Caki2 (cell line): ENCODE results near the gene VPS51. TPM values are rescaled to one million over a fixed set of nuclear protein-coding genes. Genes with fewer than 3 reads are reported as not detected.

Experiments used
- DNase-seq: peaks from one replicate; pipeline ENCODE4 v3.0.0-alpha.2; 2015; ENCODE audit warnings: low read depth
- in situ Hi-C: cut with HindIII; loops from 2 replicates; pipeline ENCODE4 v1.10.0; 2016; ENCODE audit warnings: low sequenced_read_pairs, low pct_unique_long_range_greater_than_20kb, mixed read lengths
- total RNA-seq: library from RNA; depleted of rRNA; stranded (reverse); fragments of >200 nt; shearing (Covaris generic); gene quantifications from 2 replicates; pipeline ENCODE4 v1.2.3, GENCODE V29; 2014; ENCODE audit warnings: low replicate concordance

Gene VPS51
- total RNA-seq, 1 experiment from 2014 or later = 115 TPM

DNA sequence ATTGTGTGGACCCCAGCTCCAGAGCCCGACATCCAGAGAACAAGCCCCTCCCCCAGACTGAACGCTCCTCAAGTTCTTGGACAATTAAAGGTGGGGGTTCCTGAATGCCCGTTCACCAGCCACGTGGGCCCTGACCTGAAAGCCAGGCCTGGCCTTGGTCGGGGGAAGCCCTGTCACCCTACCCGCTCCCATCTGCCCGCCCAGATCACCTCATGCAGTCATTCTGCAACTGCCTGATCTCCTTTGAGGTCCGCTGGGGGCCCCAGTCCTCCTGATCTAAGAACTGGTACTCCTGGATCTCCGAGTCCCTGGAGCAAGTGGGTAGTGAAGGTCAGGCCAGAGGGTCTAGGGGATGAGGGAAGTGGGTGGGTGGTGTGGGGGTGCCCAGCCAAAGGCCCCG is 28.6 kb upstream of the VPS51 start:
- in situ Hi-C loops = no loop called here
- no peak for DNase-seq

GRCh38 chr11:65069217-65069616 is 26.8 kb upstream of the VPS51 start:
- no peak for DNase-seq
- in situ Hi-C loops = no loop called here

- DNase-seq = no peak
- in situ Hi-C loops = no loop called here
Measured at GRCh38 chr11:65071907-65072630, 23.9 kb upstream of the VPS51 start.

GRCh38 chr11:65072631-65072966 is 23.4 kb upstream of the VPS51 start:
- DNase-seq = no peak
- in situ Hi-C loops = no loop called here

DNA sequence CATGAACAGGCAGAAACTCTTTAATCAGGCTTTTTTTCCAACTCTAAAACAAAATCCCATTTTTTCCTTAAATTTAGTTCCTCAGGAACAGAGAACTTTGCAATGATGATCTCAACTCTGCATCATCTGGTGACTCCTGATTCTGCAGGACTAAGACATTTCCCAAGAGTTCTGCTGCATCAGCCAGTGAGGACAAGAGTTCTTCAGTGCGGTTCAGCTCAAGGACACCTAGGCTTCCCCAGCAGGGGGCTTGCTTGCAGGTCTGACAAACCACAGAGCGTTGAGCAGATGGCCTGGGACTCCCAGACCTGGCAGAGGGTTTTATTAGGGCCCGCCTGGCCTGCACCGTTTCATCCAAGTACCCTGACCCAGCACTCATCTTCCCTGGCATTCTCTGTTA is 18.6 kb upstream of the VPS51 start:
- no peak for DNase-seq
- in situ Hi-C loops = no loop called here

DNA sequence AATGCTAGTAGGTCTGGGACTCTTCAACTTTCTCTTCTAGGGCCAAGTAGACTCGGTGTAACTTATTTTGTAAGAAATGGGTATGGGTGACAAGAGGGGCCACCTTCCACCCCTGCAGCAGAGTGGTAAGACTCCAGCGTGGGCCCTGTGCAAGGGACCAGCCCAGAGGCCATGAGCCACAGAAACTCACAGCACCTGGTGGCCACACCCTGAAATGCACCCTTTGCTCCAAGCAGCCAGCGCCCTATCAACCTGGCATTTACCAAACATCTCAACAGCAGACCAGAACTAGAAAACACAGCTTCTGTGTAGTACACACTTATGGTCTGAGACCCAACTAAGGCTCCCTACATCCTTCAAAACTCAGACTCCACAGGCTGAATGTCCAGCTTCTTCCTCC is 17.9 kb upstream of the VPS51 start:
- in situ Hi-C loops = no loop called here
- DNase-seq = peak; percentile 17

DNA sequence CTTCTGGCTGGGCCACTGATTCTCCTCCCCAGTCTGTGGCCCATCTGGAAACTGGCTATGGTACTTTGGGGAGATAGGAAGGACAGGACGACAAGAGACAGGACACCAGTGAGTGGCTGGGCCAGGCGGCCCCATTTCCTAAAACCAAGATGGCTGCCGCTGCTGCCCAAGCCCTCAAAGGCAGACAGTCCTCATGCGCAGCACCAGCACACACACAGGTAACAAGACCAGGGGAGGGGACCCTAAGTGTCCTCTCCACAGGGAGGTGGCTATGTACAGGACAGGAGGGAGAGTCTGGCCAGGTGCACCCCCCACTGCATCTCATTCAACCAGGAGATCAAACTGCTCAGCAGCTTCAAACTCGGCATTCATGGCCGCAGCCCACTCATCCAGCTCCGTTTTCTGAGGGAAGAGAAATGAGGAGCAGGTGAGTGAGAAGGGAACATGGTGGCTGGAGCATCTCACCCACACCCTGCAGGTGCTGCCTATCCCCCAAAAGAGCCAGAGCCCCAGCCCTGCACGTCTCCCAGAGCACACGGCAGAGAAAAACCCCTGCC is 17.1 kb upstream of the VPS51 start:
- in situ Hi-C loops = no loop called here
- no peak for DNase-seq

DNA sequence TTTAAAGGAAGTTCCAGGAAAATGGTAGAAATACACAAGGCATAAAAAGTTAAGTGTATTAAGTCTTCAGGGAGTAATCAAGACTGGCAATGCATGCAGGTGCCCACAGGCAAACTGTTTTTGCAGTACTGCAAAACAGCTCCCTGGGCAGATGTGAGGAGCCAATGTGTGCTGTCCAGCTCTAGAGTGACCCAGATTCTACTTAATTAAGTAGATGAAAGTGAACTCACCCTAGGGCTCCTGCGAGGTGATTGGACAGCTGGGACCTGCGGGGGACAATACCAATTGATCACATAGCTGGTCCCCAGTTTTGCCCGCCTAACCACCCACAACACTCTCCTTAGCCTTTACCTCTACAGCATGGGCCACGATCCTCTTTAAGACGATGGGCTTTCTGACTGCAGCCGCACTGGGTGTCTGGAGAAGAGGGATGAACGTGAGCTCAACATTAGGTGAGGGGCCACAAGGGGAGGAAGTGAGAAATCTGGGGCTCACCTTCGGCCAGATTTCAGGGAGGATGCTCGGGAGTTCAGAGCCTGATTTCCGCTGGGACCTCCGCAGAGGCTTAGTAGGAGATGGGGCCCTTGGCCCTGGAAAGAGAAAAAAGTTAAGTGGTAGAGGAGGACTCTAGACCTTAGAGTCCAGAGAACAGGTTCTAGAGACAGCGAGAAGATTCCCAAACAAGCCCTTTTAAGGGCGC is 12.7 kb upstream of the VPS51 start:
- DNase-seq = no peak
- in situ Hi-C loops = no loop called here

DNA sequence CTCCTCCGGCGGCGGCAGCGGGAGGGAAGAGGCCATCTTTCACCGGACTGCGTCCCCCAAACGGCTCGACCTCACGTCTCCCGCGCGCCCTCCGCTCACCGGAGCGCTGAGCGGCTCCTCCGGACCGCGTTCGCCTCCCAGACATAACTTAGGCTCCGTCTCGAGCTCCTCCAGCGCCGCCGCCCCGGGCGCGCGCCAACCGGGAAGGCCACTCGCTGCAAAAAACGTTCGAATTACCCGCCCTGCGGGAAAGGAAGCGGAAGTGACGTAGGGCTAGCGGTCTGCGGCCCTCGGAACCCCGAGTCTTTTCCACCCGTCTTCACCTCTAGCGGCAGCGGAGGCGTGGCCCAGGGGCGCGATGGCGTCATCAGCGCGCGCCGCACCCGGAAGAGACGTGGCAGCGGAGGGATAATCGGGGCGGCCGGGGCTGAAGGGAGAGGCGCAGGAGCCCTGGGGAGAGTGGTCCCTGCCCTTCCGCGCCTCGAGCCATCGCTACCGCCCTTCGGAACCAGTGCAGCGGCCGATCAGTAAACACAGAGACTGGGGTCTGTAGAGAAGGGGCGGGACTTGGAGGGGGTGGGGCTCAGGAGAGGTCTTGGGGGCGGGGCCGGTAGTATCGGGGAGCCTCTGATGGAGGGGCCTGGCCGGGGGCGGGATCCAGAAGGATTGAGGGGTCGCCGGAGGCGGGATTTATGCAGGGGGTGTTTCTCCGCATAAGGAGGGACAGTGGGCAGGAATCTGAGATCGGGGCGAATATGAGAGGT is 12.0 kb upstream of the VPS51 start, which contains the start of the genes CDCA5 and ZFPL1:
CDCA5 (minus strand) TSS at position 207 of the 764 bp plus-strand sequence; CDS start at position 145, 62 bp downstream.
ZFPL1 (plus strand) TSS at position 389 of the 764 bp plus-strand sequence. CDS start 477 bp downstream, outside the sequence.
- in situ Hi-C loops = no loop called here
- DNase-seq = peak; percentile 90

GRCh38 chr11:65084598-65085375 is 11.2 kb upstream of the VPS51 start:
- DNase-seq = no peak
- in situ Hi-C loops = no loop called here

GRCh38 chr11:65085446-65085845 is 10.6 kb upstream of the VPS51 start:
- in situ Hi-C loops = no loop called here
- no peak for DNase-seq

DNA sequence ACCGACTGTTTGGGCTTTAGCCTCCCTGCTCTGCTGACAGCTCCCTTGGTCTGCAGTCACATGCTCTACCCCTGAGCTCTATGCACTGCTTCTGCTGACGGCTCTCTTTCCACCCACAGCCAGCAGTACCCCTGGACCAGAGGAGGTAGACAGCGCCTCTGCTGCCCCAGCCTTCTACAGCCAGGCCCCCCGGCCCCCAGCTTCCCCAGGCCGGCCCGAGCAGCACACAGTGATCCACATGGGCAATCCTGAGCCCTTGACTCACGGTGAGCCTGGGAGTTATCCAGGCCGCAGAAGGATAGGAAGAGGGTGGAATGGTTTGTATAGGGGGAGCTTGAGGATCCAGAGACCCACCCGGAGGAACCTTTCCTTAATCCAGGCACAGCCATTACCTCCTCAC is 9.2 kb upstream of the VPS51 start:
- in situ Hi-C loops = no loop called here
- no peak for DNase-seq

DNA sequence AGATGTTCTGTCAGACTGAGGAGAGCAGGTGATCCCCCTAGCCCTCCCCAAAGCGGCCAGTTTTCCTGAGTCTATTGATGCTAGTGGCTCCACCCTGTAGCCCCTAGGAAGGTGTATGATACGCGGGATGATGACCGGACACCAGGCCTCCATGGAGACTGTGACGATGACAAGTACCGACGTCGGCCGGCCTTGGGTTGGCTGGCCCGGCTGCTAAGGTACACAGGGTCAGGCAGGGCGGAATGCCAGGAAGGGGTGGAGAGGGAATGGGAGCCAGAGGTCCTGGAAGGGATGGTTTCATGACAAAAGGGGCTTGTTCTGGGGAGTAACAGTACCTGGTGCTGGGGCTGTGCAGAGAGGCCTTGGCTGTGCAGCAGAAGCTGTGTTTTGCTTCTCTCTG is 8.8 kb upstream of the VPS51 start:
- in situ Hi-C loops = no loop called here
- DNase-seq = no peak

GRCh38 chr11:65087827-65088226 is 8.2 kb upstream of the VPS51 start:
- no peak for DNase-seq
- in situ Hi-C loops = no loop called here

DNA sequence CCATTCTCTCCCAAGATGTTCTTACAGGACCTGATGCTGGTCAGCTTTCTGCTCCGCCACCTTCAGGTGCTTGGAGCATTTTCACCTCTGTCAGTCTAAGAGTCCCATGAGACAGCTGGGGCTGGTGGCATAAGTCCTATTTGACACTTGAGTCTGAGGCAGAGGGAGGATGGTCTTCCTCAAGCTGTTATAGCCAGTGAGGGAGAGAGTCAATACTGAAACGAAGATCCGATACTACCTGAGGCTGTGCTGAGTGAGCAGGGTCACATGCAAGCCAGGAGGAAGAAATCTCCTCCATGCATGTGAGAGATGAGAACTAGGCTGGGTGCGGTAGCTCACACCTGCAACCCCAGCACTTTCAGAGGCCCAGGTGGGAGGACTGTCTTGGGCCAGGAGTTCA is 6.4 kb upstream of the VPS51 start:
- in situ Hi-C loops = no loop called here
- no peak for DNase-seq

- no peak for DNase-seq
- in situ Hi-C loops = no loop called here
Measured at GRCh38 chr11:65090628-65091027, 5.4 kb upstream of the VPS51 start.

GRCh38 chr11:65095427-65095826 is 587 bp upstream of the VPS51 start:
- no peak for DNase-seq
- in situ Hi-C loops = no loop called here

- in situ Hi-C loops = no loop called here
- DNase-seq = no peak
Measured at GRCh38 chr11:65096926-65097325, 912 bp downstream of the VPS51 start.
